Astrocyte (in vitro differentiated cells and primary cell): ENCODE measurements around the gene ADAMTS8. TPM values are rescaled to one million over a fixed set of nuclear protein-coding genes. Genes with fewer than 3 reads are reported as not detected.
A peak's percentile ranks its signal among the peaks of the same experiment; 100 is the strongest.

Source experiments
- DNase-seq: peaks from one replicate; pipeline ENCODE4 v3.0.0-alpha.2; 2010; ENCODE audit warnings: low read depth
- FAIRE-seq: peaks from 2 replicates; lab custom pipeline; 2011; peaks lifted over from hg19 to GRCh38; lab: Jason Lieb, UNC
- H2AFZ ChIP-seq: 2 replicates; pipeline ENCODE4 v1.6.0; 2012; ENCODE audit warnings: low read depth, low read length, inconsistent platforms
- H3K27ac ChIP-seq: 2 replicates; pipeline ENCODE4 v1.5.1; 2011; ENCODE audit warnings: low read depth, low read length, inconsistent platforms
- H3K27me3 ChIP-seq: 2 replicates; pipeline ENCODE4 v1.6.0; 2011; ENCODE audit warnings: low read length, inconsistent platforms; ENCODE audit not compliant: insufficient read depth
- H3K36me3 ChIP-seq: 2 replicates; pipeline ENCODE4 v1.5.1; 2011; ENCODE audit warnings: low read length, inconsistent platforms; ENCODE audit not compliant: insufficient read depth
- H3K4me1 ChIP-seq: 2 replicates; pipeline ENCODE4 v1.5.1; 2011; ENCODE audit warnings: low read length, inconsistent platforms; ENCODE audit not compliant: insufficient read depth
- H3K4me2 ChIP-seq: 2 replicates; pipeline ENCODE4 v1.6.0; 2012; ENCODE audit warnings: low read length, inconsistent platforms
- H3K4me3 ChIP-seq: 2 replicates; pipeline ENCODE4 v1.5.1; 2011; ENCODE audit warnings: low read depth, mild to moderate bottlenecking, low read length, inconsistent platforms; ENCODE audit not compliant: insufficient read depth
- H3K79me2 ChIP-seq: 2 replicates; pipeline ENCODE4 v1.6.0; 2012; ENCODE audit warnings: mild to moderate bottlenecking, low read length, inconsistent platforms; ENCODE audit not compliant: insufficient read depth
- H3K9ac ChIP-seq: 2 replicates; pipeline ENCODE4 v1.6.0; 2012; ENCODE audit warnings: mild to moderate bottlenecking, low read length, inconsistent platforms
- H3K9me3 ChIP-seq: 2 replicates; pipeline ENCODE4 v1.5.1; 2012; ENCODE audit warnings: low read depth, mild to moderate bottlenecking, low read length, inconsistent platforms; ENCODE audit not compliant: insufficient read depth
- H4K20me1 ChIP-seq: 2 replicates; pipeline ENCODE4 v1.6.0; 2012; ENCODE audit warnings: low read length, inconsistent platforms; ENCODE audit not compliant: insufficient read depth
- H3K27ac Mint-ChIP-seq: one replicate; pipeline ENCODE4 v1.8.0; 2021; ENCODE audit warnings: mild to moderate bottlenecking, mixed read lengths; ENCODE audit not compliant: unreplicated experiment
- H3K27me3 Mint-ChIP-seq: one replicate; pipeline ENCODE4 v1.8.0; 2021; ENCODE audit warnings: low read depth, mixed read lengths; ENCODE audit not compliant: unreplicated experiment
- H3K36me3 Mint-ChIP-seq: one replicate; pipeline ENCODE4 v1.8.0; 2021; ENCODE audit warnings: low read depth, mixed read lengths; ENCODE audit not compliant: unreplicated experiment
- H3K4me1 Mint-ChIP-seq: one replicate; pipeline ENCODE4 v1.8.0; 2021; ENCODE audit warnings: low read depth, mixed read lengths; ENCODE audit not compliant: unreplicated experiment
- H3K4me3 Mint-ChIP-seq: one replicate; pipeline ENCODE4 v1.8.0; 2021; ENCODE audit warnings: mild to moderate bottlenecking, moderate library complexity, mixed read lengths; ENCODE audit not compliant: unreplicated experiment
- H3K9me3 Mint-ChIP-seq: one replicate; pipeline ENCODE4 v1.8.0; 2021; ENCODE audit warnings: mild to moderate bottlenecking, mixed read lengths; ENCODE audit not compliant: unreplicated experiment
- CTCF ChIP-seq: IDR thresholded peaks from 2 replicates; pipeline ENCODE4 v1.5.1; 2011; ENCODE audit warnings: low read depth, mild to moderate bottlenecking, inconsistent platforms, low read length, moderate library complexity; ENCODE audit not compliant: insufficient read depth
- EZH2 ChIP-seq: IDR thresholded peaks from 2 replicates; pipeline ENCODE4 v1.6.1; 2012; ENCODE audit warnings: mild to moderate bottlenecking, low read length, inconsistent platforms; ENCODE audit not compliant: insufficient read depth
- total RNA-seq: library from RNA; stranded (reverse); gene quantifications from 2 replicates; pipeline ENCODE4 v1.2.1, GENCODE V29; 2021

The ADAMTS8 gene
- total RNA-seq, 1 donor from 2014 or later, result 0.20 TPM

GRCh38 chr11:130434521-130435223 lies 6.3 kb upstream of the ADAMTS8 start:
- Histone ChIP-seq H3K4me2 (peak overlapping the region; percentile 97), H2AFZ (peak overlapping the region; percentile 95), H3K4me3 (peak overlapping the region; percentile 95), H3K79me2 (no peaks in the 10 kb centered on the region), H3K36me3 (no peaks in the 10 kb centered on the region), H3K27me3 (peaks cover 10% of the 10 kb centered on the region), H3K9ac (peak overlapping the region; percentile 95), H3K9me3 (no peaks in the 10 kb centered on the region), H4K20me1 (no peaks in the 10 kb centered on the region), H3K27ac (peak overlapping the region; percentile 86), H3K4me1 (peaks cover 13% of the 10 kb centered on the region)
- DNase-seq (peak; percentile 60), FAIRE-seq (peak; percentile 88)
- Mint-ChIP-seq H3K9me3 (peaks cover 6% of the 10 kb centered on the region), H3K27me3 (peaks cover 19% of the 10 kb centered on the region), H3K27ac (no peak overlapping the region), H3K36me3 (peaks cover 1% of the 10 kb centered on the region), H3K4me1 (peaks cover 10% of the 10 kb centered on the region), H3K4me3 (no peak overlapping the region)
- TF ChIP-seq EZH2 (no peak), CTCF (peak; percentile 95)

- Mint-ChIP-seq H3K9me3 (no peaks in the 10 kb centered on the region), H3K27me3 (peaks cover 25% of the 10 kb centered on the region), H3K36me3 (no peaks in the 10 kb centered on the region), H3K4me1 (peaks cover 12% of the 10 kb centered on the region), H3K4me3 (no peak overlapping the region), H3K27ac (no peak overlapping the region)
- H4K20me1 ChIP-seq, result no peaks in the 10 kb centered on the region
- H3K9ac ChIP-seq, result no peak overlapping the region
- H3K9me3 ChIP-seq, result no peaks in the 10 kb centered on the region
- no peak overlapping the region for H3K4me3 ChIP-seq
- DNase-seq (no peak), FAIRE-seq (no peak)
- TF ChIP-seq CTCF, result no peak
- no peak for TF ChIP-seq EZH2
- no peaks in the 10 kb centered on the region for H3K36me3 ChIP-seq
- H3K4me1 ChIP-seq, result peaks cover 13% of the 10 kb centered on the region
- peaks cover 23% of the 10 kb centered on the region for H3K27me3 ChIP-seq
- H3K4me2 ChIP-seq, result no peak overlapping the region
- H3K27ac ChIP-seq, result no peak overlapping the region
- no peak overlapping the region for H2AFZ ChIP-seq
- H3K79me2 ChIP-seq, result no peaks in the 10 kb centered on the region
Measured at GRCh38 chr11:130433357-130433756, 4.9 kb upstream of the ADAMTS8 start.

DNA sequence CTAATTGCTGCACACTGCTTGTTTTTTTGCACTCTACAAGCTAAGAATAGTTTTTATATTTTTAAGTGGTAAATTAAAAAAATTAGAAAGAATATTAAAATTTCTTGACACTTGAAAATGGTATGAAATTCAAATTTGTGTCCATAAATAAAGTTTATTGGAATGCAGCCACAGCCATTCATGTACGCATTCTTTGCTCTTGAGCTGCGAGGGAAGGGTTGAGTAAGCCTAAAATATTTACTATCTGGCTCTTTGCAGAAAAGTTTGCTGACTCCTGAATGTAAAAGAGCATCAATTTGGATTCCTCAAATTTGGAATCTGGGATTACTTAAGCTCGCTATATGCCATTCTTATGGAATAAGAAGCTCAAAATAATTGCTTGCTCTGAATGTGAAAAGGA lies 3.4 kb upstream of the ADAMTS8 start:
- Mint-ChIP-seq H3K9me3 (no peaks in the 10 kb centered on the region), H3K4me3 (no peak overlapping the region), H3K27me3 (peaks cover 32% of the 10 kb centered on the region), H3K27ac (no peak overlapping the region), H3K4me1 (peaks cover 12% of the 10 kb centered on the region), H3K36me3 (peaks cover 3% of the 10 kb centered on the region)
- Histone ChIP-seq H3K36me3 (no peaks in the 10 kb centered on the region), H4K20me1 (no peaks in the 10 kb centered on the region), H2AFZ (no peak overlapping the region), H3K79me2 (no peaks in the 10 kb centered on the region), H3K4me2 (no peak overlapping the region), H3K4me3 (no peak overlapping the region), H3K27ac (no peak overlapping the region), H3K4me1 (peaks cover 13% of the 10 kb centered on the region), H3K27me3 (peaks cover 35% of the 10 kb centered on the region), H3K9me3 (no peaks in the 10 kb centered on the region), H3K9ac (no peak overlapping the region)
- no peak for FAIRE-seq
- no peak for DNase-seq
- no peak for TF ChIP-seq EZH2
- no peak for TF ChIP-seq CTCF
